Neural crest cell (in vitro differentiated cells): ENCODE data around the gene TGFB3. TPM values are rescaled to one million over a fixed set of nuclear protein-coding genes. Genes with fewer than 3 reads are reported as not detected.

Experiments
- DNase-seq: peaks from one replicate; pipeline ENCODE4 v3.0.0; 2021; ENCODE audit warnings: low read depth, mixed read lengths, low spot score
- H3K27ac Mint-ChIP-seq: one replicate; pipeline ENCODE4 v1.8.0; 2021; ENCODE audit warnings: mild to moderate bottlenecking, mixed read lengths; ENCODE audit not compliant: unreplicated experiment
- H3K27me3 Mint-ChIP-seq: 2 replicates; pipeline ENCODE4 v1.8.0; 2021; ENCODE audit warnings: low read depth, mild to moderate bottlenecking, mixed read lengths
- H3K36me3 Mint-ChIP-seq: 2 replicates; pipeline ENCODE4 v1.8.0; 2021; ENCODE audit warnings: low read depth, mild to moderate bottlenecking, mixed read lengths
- H3K4me1 Mint-ChIP-seq: 2 replicates; pipeline ENCODE4 v1.8.0; 2021; ENCODE audit warnings: mixed read lengths
- H3K4me3 Mint-ChIP-seq: one replicate; pipeline ENCODE4 v1.8.0; 2021; ENCODE audit warnings: mild to moderate bottlenecking, mixed read lengths
- H3K9me3 Mint-ChIP-seq: 2 replicates; pipeline ENCODE4 v1.8.0; 2021; ENCODE audit warnings: mixed read lengths
- total RNA-seq: library from RNA; stranded (reverse); gene quantifications from 2 replicates; pipeline ENCODE4 v1.2.1, GENCODE V29; 2021
- TF ChIP-seq, protein P1 (sequence below): fragments of 200-600 bp; sonication (generic); conservative IDR thresholded peaks from 2 replicates; pipeline ENCODE4 v1.5.0; 2021; ENCODE audit warnings: antibody characterized with exemption, mild to moderate bottlenecking

The TGFB3 gene
- total RNA-seq, 1 donor from 2014 or later, result 4.6 TPM

DNA sequence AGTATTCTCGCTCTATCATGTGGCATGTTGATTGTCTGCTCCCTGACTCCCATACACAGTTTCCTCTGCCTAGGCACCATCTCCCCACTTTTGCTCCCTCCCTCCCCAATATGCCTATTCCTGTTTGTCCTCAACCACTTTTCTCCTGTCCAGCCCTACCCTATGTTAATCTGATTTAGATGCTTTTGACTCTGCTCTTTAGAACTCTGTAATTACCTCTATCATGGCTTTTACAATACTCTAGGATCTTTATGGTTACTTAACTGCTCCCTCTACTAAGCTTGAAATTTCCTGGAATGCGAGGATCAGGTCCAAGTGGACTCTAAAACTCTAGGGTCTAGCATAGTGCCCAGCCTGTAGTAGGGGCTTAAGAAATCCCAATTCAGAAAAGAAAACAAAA, 68.6 kb downstream of the TGFB3 start:
- TF ChIP-seq, protein P1, sequence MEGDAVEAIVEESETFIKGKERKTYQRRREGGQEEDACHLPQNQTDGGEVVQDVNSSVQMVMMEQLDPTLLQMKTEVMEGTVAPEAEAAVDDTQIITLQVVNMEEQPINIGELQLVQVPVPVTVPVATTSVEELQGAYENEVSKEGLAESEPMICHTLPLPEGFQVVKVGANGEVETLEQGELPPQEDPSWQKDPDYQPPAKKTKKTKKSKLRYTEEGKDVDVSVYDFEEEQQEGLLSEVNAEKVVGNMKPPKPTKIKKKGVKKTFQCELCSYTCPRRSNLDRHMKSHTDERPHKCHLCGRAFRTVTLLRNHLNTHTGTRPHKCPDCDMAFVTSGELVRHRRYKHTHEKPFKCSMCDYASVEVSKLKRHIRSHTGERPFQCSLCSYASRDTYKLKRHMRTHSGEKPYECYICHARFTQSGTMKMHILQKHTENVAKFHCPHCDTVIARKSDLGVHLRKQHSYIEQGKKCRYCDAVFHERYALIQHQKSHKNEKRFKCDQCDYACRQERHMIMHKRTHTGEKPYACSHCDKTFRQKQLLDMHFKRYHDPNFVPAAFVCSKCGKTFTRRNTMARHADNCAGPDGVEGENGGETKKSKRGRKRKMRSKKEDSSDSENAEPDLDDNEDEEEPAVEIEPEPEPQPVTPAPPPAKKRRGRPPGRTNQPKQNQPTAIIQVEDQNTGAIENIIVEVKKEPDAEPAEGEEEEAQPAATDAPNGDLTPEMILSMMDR, result no peak
- peaks cover 3% of the 10 kb centered on the region for H3K36me3 Mint-ChIP-seq
- H3K27ac Mint-ChIP-seq, result peak overlapping the region; percentile 1
- H3K27me3 Mint-ChIP-seq, result no peaks in the 10 kb centered on the region
- no peaks in the 10 kb centered on the region for H3K9me3 Mint-ChIP-seq
- H3K4me3 Mint-ChIP-seq, result no peak overlapping the region
- peaks cover 27% of the 10 kb centered on the region for H3K4me1 Mint-ChIP-seq
- DNase-seq, result no peak

- TF ChIP-seq, protein P1, result no peak
- Mint-ChIP-seq H3K4me1 (peaks cover 28% of the 10 kb centered on the region), H3K4me3 (no peak overlapping the region), H3K27me3 (no peaks in the 10 kb centered on the region), H3K36me3 (peaks cover 3% of the 10 kb centered on the region), H3K27ac (no peak overlapping the region), H3K9me3 (no peaks in the 10 kb centered on the region)
- DNase-seq, result peak; percentile 35
These were observed 69.9 kb downstream of the TGFB3 start for GRCh38 chr14:75911883-75912282.

DNA sequence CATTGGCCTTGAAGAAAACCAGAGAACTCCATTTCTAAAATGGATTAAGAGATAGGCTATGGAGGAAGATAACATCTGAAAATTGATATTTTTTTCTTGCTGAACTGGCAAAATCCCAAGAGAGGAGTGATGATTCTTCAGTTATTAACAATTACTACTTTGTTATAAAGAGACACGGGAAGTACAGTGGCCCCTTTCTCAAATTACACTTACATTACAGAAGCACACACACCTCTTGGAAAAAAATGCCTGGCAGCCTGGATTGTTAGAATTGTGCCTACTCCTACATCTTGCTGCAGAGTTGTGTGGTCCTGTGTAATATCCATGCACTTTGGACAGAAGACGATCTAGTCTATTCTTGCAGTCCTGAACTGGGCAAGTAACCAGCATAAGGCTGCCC, 71.7 kb downstream of the TGFB3 start:
- Mint-ChIP-seq H3K4me3 (no peak overlapping the region), H3K9me3 (no peaks in the 10 kb centered on the region), H3K27me3 (no peaks in the 10 kb centered on the region), H3K36me3 (no peaks in the 10 kb centered on the region), H3K27ac (no peak overlapping the region), H3K4me1 (peaks cover 32% of the 10 kb centered on the region)
- TF ChIP-seq, protein P1, result no peak
- no peak for DNase-seq

DNA sequence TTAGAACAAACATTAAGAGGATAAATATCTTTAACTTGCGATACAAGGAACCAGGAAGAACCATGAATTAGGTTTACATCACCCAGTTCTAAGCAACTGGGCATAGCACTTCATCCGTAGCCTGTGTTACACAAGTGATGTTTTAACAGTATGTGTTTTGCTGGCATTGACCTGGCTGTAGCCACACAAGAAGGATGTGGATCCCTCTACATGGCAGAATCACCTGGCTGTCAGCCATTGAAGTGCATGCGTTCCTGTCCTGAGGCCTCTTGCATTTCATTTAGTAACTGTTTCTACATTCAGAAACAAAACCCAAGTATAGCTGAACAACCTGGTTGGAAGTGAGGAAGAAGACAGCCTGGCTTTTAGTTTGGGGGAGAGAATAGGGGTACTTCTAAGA, 72.2 kb downstream of the TGFB3 start:
- H3K36me3 Mint-ChIP-seq, result no peaks in the 10 kb centered on the region
- H3K27ac Mint-ChIP-seq, result no peak overlapping the region
- H3K27me3 Mint-ChIP-seq, result no peaks in the 10 kb centered on the region
- no peak overlapping the region for H3K4me3 Mint-ChIP-seq
- DNase-seq, result no peak
- H3K9me3 Mint-ChIP-seq, result no peaks in the 10 kb centered on the region
- TF ChIP-seq, protein P1, result no peak
- peaks cover 32% of the 10 kb centered on the region for H3K4me1 Mint-ChIP-seq

Other genes with a start within 250 kb of the TGFB3 start
- 32.8 and 34.1 TPM in 2 replicates for gene IFT43, start 3.8 kb upstream of the TGFB3 start, total RNA-seq
- gene GPATCH2L, start 169.9 kb upstream of the TGFB3 start, total RNA-seq, result 67.1 and 73.1 TPM in 2 replicates